GM12873 (cell line): ENCODE results near the gene CDK18.

ENCODE experiments used
- CTCF ChIP-seq: IDR thresholded peaks from 2 replicates; pipeline ENCODE4 v1.5.1; 2012; ENCODE audit warnings: low read depth, mild to moderate bottlenecking, moderate library complexity, low read length, control low read depth; ENCODE audit not compliant: insufficient read depth; ENCODE audit errors: missing control alignments

The CDK18 gene

GRCh38 chr1:205522692-205523091, 18.2 kb downstream of the CDK18 start:
- TF ChIP-seq CTCF: no peak

DNA sequence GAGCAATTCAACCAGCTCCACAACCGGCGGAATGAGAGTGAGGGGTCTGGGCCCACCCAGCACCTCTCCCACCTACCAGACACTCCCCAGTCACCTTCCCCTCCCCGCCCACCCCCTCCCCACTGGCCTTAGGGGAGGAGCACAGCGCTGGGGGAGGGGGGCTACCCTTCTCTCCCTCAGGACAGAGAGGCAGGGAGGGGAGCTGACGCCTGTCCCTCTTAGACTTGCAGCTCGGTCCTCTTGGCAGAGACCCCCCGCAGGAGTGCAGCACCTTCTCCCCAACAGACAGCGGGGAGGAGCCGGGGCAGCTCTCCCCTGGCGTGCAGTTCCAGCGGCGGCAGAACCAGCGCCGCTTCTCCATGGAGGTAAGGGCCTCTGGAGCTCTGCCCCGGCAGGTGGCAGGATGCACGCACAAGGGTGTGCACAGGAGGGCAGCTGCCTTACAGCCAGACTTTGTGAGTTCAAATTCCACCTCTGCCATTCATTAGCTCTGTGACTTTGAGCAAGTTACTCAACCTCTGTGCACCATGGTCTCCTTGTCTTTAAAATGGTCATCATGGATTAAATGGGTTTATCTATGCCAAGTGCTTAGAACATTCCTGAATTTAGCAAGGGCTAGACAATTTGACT, 18.9 kb downstream of the CDK18 start:
- TF ChIP-seq CTCF: no peak

- TF ChIP-seq CTCF: peak; percentile 85
These were observed 19.7 kb downstream of the CDK18 start for GRCh38 chr1:205523891-205524793.

DNA sequence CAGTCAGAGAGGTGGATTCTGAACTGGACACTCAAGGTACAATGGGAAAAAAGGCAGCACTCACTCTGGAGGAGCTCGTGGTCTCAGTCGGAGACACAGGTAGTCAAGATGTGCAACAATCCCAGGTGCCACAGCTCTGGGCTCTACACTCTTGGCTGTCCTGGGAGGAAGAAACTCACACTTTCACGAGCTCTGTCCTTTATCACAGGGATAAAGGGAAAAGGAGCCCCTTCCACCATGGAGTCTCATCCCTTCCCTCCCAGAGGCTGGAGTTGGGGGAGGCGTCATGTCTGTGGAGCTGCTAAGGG, 20.3 kb downstream of the CDK18 start:
- TF ChIP-seq CTCF: no peak

- no peak for TF ChIP-seq CTCF
These were observed 21.2 kb downstream of the CDK18 start for GRCh38 chr1:205525495-205526285.

DNA sequence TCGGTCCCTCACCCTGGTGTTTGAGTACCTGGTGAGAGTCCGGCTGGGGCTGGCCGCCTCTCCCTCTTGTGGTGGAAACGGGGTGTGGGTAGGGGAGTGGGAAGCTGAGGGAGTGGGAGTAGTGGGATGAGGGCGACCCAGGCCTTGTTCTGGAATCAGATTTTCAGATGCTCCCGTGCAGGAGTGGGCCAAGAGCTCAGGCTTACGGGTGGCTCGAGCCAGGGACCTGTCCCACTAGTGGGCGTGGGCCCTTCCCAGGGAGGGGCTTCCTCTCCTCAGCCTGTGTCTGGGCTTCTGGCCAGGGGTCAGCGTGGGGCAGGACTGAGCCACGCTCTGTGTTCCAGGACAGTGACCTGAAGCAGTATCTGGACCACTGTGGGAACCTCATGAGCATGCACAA, 22.0 kb downstream of the CDK18 start:
- no peak for TF ChIP-seq CTCF

- TF ChIP-seq CTCF: no peak
These were observed 23.5 kb downstream of the CDK18 start for GRCh38 chr1:205527931-205528330.
